Activated CD4-positive, CD25-positive, alpha-beta regulatory T cell treated with anti-CD3 and anti-CD28 coated beads, Interleukin-2, amount 50 U/mL, for 24 hours (primary cell): Measurements from ENCODE around the gene PACRG.
"Not testable (repeated sequence)": the region's sequence is repeated elsewhere in the genome, so short reads cannot be mapped to it uniquely, and the experiment has no call there.

Source experiments
- ATAC-seq, 2 donors: fragments of 150-1000 bp; cut with Tn5 transposase; one replicate each; pipeline ENCODE4 v1.10.0; 2021; ENCODE audit warnings: mild to moderate bottlenecking in 1 of 2, moderate library complexity in 1 of 2

The PACRG gene

DNA sequence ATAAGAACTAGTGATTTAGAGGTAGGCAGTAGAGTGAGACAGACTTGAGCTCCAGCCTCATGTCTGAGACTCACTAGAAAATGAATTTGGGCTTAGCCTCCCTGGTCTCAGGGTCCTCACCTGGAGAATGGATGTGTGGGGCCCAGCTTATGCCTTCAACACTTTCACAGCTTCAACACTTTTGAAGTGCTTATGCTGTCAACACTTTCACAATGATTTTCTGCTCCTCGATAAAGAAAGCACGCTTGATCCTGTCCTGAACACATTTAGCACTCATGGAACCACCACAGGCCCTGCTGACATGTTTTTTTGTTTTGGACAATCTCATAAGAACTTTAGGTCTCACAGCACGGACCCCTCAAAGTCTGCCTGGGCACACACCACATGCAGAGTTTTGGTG, 229.3 kb downstream of the PACRG start:
- no peak for ATAC-seq

DNA sequence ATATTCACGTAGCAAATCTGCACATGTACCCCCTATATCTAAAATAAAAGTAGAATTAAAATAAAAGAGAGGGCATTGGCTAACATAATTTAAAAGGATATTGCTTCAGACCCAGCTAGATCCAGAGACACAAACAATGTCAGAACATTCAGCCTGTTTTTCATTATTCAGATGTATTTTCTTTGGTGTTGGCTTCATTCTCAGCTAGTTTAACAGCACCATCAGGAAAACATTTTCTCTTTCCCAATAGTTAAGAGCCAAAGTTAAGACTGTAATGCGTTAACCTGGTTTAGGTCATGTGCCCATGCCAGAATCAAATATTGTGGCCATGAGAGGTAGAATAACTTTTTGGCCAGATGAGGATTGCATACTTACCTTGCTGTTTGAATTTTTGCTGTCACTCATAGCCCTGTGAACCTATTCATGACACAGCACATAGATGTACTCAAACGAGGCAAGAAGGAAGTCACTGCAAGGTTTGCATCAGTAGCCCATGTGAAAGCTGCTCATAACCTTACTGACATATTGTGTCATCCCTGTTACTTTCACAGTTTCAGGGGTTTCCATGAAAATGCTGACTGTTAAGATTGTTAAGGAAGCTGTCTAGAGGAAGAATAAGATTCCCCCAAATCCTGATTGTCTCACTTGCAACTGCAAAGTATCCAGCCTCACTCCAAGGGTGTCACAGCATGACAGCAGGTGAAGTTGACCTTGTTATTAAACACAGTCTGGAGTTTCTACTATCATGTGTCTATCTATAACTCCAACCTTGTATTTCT, 233.1 kb downstream of the PACRG start:
- ATAC-seq: no peak

DNA sequence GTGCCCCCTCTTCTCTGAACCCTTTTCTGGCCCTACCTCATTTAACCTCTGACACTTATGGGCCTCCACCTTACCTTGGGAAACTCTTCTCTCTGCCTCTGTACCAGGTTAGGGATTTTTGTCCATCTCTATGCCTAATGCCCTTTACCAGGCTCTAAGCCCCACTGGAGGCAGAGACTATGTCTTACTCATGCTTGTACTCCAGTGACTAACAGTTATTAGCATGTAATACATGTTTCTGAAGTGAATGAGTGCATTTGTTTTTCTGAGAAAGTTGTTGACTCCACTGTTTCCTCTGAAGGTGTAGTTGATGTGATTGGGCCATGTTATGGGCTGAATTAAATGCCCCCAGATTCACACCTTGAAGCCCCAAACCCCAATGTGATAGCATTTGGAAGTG, 234.3 kb downstream of the PACRG start:
- no peak for ATAC-seq

DNA sequence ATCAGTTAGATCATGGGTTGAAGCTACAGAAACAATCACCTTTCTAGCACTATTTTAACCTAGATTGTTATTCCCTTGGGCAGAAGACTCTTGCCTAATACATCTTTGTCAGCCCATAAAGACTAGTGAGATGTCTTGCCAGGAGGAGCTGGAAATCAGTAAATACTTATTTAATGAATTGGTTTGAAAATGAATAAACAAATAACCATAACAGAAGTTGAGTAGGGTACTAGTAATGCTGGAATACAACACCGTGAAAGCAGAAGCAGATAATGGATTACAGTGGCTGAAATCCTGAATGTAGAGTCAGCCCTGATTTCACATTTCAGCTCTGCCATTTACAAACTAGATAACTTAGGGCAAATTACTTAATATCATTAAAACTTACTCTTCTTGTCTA, 236.1 kb downstream of the PACRG start:
- ATAC-seq: no peak

DNA sequence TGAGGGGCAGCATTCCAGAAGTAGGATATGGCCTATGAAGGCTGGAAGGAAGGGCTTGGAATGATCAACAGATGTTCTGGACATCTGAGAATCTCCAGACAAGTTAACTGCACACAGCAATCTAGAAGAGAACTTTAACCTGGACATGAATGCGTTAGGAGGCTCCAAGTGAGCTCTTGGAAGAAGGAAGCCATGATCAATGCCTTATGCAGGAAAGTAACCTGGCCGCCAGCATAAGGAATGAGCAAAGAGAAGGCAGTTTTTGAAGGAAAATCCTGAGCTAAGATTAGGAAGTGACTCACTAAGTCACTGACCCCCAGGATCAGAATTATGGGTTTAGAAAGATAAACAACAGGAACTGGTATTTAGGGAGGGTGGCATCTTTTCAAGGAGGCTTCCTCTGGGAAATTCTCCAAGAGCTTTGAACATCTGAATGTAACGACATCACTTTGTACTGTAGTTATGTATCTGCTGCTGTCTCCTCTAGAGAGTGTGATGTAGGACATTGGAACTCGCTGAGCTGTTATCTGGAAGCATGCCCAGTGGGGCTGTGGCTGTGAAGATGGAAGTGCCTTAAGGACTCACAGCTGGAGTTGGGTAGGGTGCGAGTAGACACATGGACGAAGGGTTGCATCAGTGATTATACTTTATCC, 236.8 kb downstream of the PACRG start:
- no peak for ATAC-seq

DNA sequence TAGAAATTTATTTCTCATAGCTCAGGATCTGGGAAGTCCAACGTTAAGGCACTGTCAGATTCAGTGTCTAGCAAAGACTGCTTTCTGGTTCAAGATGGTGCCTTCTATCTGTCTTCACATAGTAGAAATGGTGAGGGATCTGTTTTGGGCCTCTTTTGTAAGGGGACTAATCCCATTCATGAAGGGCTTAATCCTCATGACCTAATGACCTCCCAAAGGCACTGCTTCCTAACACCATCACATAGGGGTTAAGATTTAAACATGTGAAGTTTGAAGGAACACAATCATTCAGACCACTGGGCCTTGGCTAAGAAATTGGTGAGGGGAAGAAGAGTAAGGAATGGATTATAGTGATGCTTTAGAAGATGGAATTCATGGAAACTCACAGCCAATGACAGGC, 237.6 kb downstream of the PACRG start:
- ATAC-seq: no peak

DNA sequence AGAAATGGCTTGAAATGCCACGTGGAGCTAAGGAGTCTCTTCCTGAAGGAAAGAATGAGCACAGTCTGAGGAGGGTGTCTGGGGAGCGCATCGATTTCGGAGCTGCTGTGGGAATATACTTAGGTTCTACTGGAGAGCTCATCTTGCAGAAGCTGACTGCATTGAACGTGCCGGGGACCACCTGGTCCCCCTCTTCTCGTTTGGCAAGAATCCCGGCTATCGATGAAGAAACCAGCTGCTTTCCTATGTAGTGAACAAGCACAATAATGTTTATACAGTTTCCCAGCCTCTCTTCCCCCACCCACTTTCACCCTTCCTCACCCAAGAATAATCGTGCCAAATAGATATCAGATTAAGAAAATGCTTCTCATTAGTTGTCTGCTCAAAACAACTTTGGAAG, 242.5 kb downstream of the PACRG start:
- ATAC-seq: no peak

DNA sequence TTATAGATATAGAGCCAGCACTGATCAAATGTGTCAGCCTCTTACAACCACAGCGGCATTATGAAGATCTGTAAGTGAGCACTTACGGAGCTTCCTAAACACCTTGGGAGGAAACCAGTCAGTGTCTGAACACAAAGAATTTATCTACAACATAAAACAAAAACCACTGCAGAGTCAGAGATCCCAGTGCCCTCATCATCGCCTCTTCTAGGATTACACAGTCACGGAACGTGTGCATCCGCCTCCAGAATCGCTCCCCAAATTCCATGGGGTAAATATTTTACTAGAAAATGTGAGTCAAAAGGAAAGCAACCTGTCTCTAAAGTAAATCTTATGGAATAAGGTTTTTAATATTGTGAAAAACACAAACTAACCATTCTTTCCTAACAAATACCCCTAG, 243.6 kb downstream of the PACRG start:
- no peak for ATAC-seq

DNA sequence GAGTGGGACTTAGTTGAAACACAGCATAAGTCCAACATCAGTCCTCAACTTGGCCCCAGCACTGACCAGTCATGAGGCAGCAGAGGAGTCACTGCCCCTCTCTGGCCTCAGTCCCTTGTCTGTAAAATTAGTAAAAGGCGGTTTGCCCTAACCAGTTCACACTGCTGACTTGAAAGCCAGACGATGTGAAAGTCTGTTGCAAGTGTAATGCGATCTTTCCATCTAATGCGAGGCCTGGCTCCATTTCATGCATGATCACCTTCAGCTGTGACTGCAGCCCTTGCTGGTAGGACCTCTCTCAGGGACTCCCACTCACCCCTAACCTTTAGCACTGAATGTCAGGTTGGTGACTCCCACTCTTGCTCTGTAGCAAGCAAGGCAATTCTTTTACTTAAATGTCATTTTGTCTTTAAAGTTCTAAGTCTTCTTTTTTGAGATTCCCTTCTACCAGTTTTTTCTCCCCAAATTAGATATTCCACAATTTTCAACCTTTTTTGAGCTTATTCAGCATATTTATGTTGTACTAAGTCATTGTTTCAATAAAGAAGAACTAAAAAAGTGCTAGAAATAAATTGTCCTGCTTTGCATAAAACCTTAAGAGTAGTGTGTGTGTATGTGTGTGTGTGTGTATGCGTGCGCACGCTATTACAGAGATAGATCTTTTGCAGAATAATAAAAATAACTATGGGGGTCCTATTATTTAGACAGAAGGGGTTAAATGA, 245.5 kb downstream of the PACRG start:
- no peak for ATAC-seq

DNA sequence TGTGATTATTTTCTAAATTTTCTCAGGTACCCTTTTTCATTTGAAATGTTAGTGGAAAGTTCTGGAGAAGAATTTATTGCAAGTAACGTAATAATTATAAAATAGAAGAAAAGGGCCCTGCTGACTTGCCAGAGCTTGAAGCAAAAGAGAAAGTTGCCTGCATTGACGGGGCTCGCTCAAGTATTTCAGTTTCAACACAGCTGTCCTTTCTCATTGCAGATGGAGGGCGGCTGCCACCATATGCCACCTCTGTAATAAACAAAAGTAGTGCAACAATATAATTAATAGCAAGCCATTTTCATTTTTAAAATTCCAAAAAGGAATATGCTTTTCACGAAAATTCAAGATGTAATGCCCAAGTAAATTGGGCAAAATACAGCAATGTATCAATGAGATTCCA, 246.2 kb downstream of the PACRG start:
- ATAC-seq: no peak

DNA sequence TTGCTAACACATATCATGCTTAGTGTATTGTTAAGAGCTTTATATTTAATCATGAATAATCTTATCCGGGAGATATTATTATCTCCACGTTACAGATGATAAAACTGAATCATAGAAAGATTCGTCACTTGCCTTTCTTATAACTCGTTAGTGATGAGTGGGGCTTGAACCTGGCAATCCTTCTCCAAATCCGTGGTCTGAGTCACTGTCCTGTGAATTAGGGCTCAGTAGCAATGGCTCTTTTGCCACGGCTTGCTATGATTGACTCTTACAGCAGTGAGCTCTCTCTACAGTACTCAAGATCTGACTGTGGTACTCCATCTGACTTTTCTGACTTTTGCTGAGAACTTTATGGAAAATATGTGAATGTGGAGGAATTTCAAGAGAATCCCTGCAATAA, 246.9 kb downstream of the PACRG start:
- no peak for ATAC-seq

DNA sequence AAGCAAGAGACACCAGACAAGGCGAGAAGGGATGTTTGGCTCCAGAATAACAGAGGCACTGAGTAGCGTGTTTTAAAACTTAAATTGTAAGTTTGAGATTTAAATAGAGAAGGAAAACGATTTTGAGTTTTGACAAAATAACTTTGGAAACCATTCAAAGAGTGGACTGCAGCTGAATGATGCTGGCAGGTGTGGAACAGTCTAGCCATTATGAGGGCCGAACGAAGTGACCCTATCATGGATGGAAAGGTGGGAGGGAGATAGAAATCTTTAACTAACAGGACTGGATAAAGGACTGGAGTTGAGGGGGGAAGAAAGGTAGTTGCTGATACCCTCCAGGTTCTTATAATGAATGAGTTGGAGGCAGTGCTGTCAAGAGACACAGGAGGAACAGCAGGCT, 248.4 kb downstream of the PACRG start:
- no peak for ATAC-seq

DNA sequence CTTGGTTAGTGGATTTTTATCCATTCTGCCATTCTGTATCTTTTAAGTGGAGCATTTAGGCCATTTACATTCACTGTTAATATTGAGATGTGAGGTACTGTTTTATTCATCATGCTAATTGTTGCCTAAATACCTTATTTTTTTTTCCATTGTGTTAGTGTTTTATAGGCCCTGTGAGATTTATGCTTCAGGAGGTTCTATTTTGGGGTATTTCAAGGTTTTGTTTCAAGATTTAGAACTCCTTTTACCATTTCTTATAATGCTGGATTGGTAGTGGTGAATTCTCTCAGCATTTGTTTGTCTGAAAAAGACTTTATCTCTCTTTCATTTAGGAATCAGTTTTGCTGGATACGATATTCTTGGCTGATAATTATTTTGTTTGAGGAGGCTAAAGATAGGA, 255.5 kb downstream of the PACRG start:
- not testable (repeated sequence) for ATAC-seq

DNA sequence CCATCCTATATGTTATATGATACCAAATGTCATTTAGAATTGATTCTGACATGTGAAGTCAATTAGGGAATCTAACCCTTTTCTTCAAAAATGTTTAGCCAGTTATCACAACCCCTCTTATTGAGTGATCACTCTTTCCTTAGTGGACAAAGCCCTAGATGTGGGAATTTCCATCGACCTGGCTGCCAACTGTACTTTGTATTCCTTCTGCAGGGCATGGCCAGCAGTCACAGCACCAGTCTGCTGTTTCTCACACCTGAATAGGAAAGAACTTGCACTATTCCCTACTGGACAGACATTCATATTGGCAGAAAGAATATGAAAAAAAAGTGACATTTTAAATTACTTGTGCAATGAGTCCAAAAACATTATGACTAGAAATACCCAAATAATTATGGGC, 271.0 kb downstream of the PACRG start:
- no peak for ATAC-seq

DNA sequence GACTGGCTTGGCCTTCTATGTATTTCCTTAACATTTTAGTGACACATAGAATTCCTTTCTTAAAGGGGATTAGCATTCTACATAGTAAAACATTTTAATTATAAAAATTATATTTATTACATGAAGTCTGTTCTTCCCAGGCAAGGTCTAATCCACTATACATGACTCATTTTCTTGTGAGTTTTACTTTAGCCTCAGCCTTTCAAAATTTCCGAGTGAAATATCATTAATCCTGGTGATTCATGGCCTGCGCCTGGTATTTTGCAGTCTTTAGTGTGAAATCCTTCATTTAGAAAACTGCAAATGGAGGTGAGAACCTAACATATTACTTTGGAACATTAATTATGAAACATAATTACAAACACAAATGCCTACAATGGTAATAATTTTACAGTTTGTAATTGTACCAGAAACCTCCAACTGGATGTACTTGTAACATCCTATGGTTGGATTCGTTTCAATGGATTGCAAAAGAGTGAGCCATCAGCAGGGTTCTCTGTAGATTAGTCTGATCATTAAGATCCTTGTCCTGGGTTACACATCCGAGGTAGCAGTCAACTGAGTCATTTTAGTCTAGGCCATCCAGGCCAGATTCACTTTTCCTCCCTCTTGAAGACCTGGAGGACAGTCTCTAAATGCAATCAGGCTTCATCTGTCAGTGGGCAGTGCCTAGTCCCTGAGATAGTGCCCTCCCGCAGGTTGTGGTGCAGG, 272.0 kb downstream of the PACRG start:
- no peak for ATAC-seq

DNA sequence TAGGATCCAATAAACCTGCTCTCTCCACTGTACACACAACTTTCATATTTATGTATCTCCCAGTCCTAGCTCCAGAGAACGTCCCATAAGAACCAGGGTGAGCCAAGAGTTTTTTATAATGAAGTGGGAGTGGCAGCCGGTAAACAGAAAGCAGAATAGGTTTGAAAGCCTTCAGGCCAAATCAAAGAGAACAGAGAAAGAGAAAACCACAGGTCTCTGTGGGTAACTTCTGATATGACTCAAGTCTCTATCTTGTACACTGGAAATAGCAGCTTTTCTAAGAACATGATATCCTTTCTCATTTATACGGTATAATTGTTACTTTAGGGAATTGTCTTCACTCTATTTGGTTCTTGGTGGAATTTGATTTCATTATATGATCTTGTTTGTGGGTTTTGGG, 273.6 kb downstream of the PACRG start:
- ATAC-seq: no peak

DNA sequence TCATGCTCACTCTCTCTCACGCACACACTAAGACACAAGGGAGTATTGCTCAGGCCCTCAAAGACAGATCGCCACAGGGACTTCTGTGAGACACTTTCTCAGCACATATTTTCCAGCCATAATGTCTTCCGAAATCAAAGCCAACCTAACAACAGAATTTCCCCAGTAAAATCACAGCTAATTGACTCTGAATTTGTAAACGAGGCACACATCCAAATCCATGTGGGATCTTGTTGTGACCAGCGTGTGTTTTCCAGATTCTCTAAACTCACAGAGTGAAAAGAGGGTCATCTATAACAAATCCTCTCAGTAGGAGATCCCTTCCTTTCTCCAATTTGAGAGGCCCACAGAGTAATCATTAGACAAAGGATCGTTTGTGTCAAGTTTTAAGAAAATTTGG, 280.4 kb downstream of the PACRG start:
- ATAC-seq: no peak

DNA sequence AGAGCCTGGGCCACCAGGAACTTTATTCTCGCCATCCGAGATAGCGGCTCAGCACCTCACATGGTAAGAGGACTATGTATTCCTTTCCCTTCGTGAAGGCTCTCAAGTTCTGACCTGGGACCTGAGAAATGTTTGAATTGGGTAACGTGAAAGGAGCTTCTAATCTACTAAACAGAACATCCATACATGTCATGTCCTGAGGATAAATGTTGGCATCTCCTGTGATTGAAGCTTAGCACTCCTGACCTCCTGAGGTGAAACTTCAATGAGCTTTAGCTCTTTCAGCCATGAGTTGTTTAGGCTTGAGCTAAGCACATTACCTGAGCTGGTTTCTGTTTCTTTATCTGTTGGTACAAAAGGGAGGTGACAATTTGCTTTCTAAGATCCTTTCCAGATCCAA, 280.9 kb downstream of the PACRG start:
- ATAC-seq: no peak

DNA sequence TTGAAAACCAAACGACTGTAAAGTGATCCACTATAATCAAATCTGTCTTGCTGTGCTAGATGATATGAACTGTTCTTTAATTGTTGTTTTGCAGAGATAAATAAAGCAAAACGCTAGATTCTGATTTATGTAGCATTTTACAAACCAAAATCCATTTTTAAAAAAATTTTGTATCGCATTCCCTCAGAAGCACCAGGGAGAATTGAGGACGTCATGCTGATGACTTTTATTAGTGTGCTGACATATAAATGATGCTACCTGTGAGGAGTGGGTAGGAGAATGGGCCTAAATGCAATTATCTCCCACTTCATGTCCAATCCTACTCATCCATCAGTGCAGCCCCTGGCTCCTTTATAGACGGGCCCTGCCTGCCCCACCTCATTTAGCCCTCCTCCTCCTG, 282.4 kb downstream of the PACRG start:
- no peak for ATAC-seq

DNA sequence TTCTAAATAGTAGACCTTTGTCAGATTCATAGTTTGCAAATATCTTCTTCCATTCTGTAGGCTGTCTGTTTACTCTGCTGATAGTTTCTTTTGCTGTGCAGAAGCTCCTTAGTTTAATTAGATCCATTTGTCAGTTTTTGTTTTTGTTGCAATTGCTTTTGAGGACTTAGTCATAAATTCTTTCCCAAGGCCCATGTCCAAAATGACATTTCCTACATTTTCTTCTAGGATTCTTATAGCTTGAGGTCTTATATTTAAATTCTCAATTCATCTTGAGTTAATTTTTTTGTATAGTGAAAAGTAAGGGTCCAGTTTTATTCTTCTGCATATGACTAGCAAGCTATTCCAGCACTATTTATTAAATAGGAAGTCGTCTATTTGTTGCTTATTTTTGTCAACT, 287.0 kb downstream of the PACRG start:
- ATAC-seq: no peak

DNA sequence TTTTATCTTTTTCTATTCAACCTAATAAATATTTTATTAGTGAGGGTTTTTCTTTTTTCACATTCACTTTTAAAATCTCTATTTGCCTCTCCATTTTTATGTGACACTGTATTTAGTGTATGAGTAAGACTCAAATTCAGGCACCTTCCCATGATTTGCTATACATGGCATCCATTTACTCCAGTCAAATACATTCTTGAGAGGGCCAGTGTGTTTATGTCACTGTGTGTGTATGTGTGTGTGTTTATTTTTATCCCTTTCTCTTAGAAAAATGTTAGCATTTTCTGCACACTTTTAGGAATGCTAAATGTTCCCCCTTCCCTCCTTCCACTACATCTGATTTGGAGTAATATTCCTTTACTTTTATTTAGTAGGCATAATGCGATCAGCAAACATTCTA, 290.0 kb downstream of the PACRG start:
- ATAC-seq: no peak

DNA sequence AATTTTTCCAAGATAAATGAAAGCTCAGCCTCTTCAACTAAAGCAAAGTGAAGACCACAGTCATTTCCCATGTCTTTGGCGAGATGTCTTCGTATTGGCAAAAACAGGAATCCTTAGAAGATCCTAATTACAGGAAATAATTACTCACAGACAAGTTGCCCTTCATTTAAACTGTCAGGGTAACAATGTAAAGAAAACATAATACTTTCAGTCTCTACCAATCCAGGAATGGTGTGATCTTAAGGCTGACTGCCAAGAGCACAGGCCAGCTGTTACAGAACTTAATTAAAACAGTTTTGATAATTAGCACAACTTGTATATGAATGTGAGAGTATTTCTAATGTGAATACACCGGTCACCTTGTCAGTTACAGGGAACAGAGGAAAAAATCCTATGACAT, 292.2 kb downstream of the PACRG start:
- no peak for ATAC-seq

DNA sequence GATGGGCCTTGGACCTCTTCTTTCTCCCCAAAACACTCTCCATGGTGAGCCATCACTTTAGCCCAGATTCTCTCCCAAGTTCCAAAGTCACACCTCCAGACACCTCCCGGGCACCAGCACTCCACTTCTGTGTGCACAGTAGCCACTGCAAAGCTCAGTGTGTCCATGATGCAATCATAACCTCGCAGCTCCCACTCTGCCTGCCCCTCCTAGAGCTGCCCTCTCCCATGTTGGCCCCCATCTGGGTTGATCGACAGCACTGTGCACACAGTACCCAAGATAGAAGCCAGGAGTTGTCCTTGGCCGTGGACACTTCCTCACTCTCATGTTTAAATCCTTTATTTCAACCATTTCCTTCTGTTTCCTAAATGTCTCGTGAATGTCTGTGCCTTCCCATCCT, 293.3 kb downstream of the PACRG start:
- no peak for ATAC-seq

DNA sequence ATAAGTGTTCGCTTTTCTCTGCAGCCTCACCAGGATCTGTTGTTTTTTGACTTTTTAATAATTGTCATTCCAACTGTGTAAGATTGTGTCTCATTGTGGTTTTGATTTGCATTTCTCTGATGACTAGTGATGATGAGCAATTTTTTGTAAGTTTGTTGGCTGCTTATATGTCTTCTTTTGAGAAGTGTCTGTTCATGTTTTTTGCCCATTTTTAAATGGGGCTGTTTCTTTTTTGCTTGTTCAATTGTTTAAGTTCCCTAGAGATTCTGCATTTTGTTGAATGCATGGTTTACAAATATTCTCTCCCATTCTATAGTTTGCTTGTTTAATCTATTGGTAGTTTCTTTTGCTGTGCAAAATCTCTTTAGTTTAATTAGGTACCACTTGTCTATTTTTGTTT, 295.9 kb downstream of the PACRG start:
- ATAC-seq: no peak
